H1 (cell line): ENCODE measurements around the gene CCT3. TPM values are rescaled to one million over a fixed set of nuclear protein-coding genes. Genes with fewer than 3 reads are reported as not detected.
A peak's percentile ranks its signal among the peaks of the same experiment; 100 is the strongest.

Experiments used
- CTCF ChIA-PET: fragments of 300-600 bp; sonication (Branson Sonifier 250); formaldehyde crosslinking; loops from one replicate; lab custom pipeline; 2021; ENCODE audit not compliant: partially characterized antibody; lab: Charles Lee
- POLR2A ChIA-PET: fragments of 300-600 bp; sonication (Branson Sonifier 250); formaldehyde crosslinking; loops from one replicate; lab custom pipeline; 2021; ENCODE audit warnings: inconsistent platforms; ENCODE audit not compliant: partially characterized antibody; lab: Charles Lee
- DNase-seq, 2 experiments: peaks; one replicate each; pipeline versions ENCODE4 v3.0.0 to v3.0.0-alpha.2; 2010 to 2022; ENCODE audit warnings: low spot score in 2 of 2, low read depth in 1 of 2, mixed read lengths in 1 of 2
- FAIRE-seq: peaks from 2 replicates; lab custom pipeline; 2011; peaks lifted over from hg19 to GRCh38; lab: Jason Lieb, UNC
- H2AFZ ChIP-seq: 2 replicates; pipeline ENCODE4 v1.8.1; 2012; ENCODE audit warnings: low read length, inconsistent platforms
- H2AK5ac ChIP-seq: 2 replicates; pipeline ENCODE4 v1.6.1; 2013; ENCODE audit warnings: low read depth, low read length
- H2BK120ac ChIP-seq: replicated peaks from 2 replicates; pipeline ENCODE3; 2013; ENCODE audit warnings: low read depth, low read length, inconsistent platforms
- H2BK12ac ChIP-seq: 2 replicates; pipeline ENCODE4 v1.6.1; 2013; ENCODE audit warnings: low read depth, low read length
- H2BK15ac ChIP-seq: 2 replicates; pipeline ENCODE4 v1.6.1; 2013; ENCODE audit warnings: low read length
- H2BK20ac ChIP-seq: 2 replicates; pipeline ENCODE4 v1.6.1; 2013; ENCODE audit warnings: low read length
- H2BK5ac ChIP-seq: 2 replicates; pipeline ENCODE4 v1.6.1; 2013; ENCODE audit warnings: low read depth, low read length
- H3K14ac ChIP-seq: 2 replicates; pipeline ENCODE4 v1.6.1; 2013; ENCODE audit warnings: inconsistent platforms; ENCODE audit not compliant: insufficient read length
- H3K18ac ChIP-seq: 2 replicates; pipeline ENCODE4 v1.6.1; 2013; ENCODE audit warnings: low read length; ENCODE audit errors: extremely low read depth
- H3K23ac ChIP-seq: 2 replicates; pipeline ENCODE4 v1.6.1; 2013; ENCODE audit warnings: inconsistent platforms; ENCODE audit not compliant: insufficient read length
- H3K23me2 ChIP-seq: 2 replicates; pipeline ENCODE4 v1.6.1; 2013; ENCODE audit warnings: low read depth, low read length
- H3K27ac ChIP-seq: 2 replicates; pipeline ENCODE4 v1.6.1; 2011; ENCODE audit warnings: low read depth, low read length, inconsistent platforms
- H3K27me3 ChIP-seq, 4 experiments: replicated peaks in 1 of 4; 1 replicate in 1 of 4; 2 replicates in 3 of 4; pipeline versions ENCODE4 v1.6.1 to v1.8.1; 2011 to 2013; ENCODE audit warnings: low read length in 3 of 4, mild to moderate bottlenecking in 3 of 4, inconsistent platforms in 2 of 4, mixed read lengths in 2 of 4, moderate library complexity in 1 of 4; ENCODE audit not compliant: control insufficient read depth in 3 of 4, insufficient read depth in 3 of 4; ENCODE audit errors: extremely low read depth in 1 of 4
- H3K36me3 ChIP-seq, 4 experiments: 2 replicates each; pipeline versions ENCODE4 v1.6.1 to v1.8.1; 2011 to 2013; ENCODE audit warnings: mild to moderate bottlenecking in 4 of 4, low read length in 3 of 4, moderate library complexity in 2 of 4, control low read depth in 1 of 4, inconsistent platforms in 1 of 4; ENCODE audit not compliant: insufficient read depth in 4 of 4, control insufficient read depth in 2 of 4
- H3K4ac ChIP-seq: replicated peaks from 2 replicates; pipeline ENCODE3; 2013; ENCODE audit warnings: low read length, low read depth, mixed read lengths, inconsistent platforms; ENCODE audit not compliant: insufficient read length
- H3K4me1 ChIP-seq, 4 experiments: replicated peaks in 1 of 4; 1 replicate in 1 of 4; 2 replicates in 3 of 4; pipeline versions ENCODE4 v1.6.1 to v1.8.1; 2011 to 2013; ENCODE audit warnings: low read length in 3 of 4, inconsistent platforms in 2 of 4, mixed read lengths in 1 of 4; ENCODE audit not compliant: insufficient read depth in 4 of 4, control insufficient read depth in 3 of 4
- H3K4me2 ChIP-seq, 2 experiments: 2 replicates each; pipeline versions ENCODE4 v1.6.1 to v1.8.1; 2011 to 2013; ENCODE audit warnings: low read depth in 2 of 2, low read length in 2 of 2, control low read depth in 1 of 2, inconsistent platforms in 1 of 2, mild to moderate bottlenecking in 1 of 2; ENCODE audit not compliant: insufficient read depth in 1 of 2
- H3K4me3 ChIP-seq, 4 experiments: fragments of 200-600, 300-600 bp in 1 of 4; sonication (generic), shearing (Covaris generic), sonication (Bioruptor Twin) in 1 of 4; 2 replicates each; pipeline versions ENCODE4 v1.5.1 to v1.8.1; 2011 to 2016; ENCODE audit warnings: low read length in 4 of 4, low read depth in 3 of 4, control low read depth in 2 of 4, inconsistent platforms in 2 of 4, mild to moderate bottlenecking in 2 of 4, mixed read lengths in 1 of 4, moderate library complexity in 1 of 4; ENCODE audit not compliant: insufficient read depth in 2 of 4; ENCODE audit errors: extremely low read depth in 1 of 4
- H3K56ac ChIP-seq: replicated peaks from 2 replicates; pipeline ENCODE3; 2013; ENCODE audit warnings: low read depth, mild to moderate bottlenecking, mixed read lengths, low read length, inconsistent platforms; ENCODE audit not compliant: insufficient read length
- H3K79me1 ChIP-seq: 2 replicates; pipeline ENCODE4 v1.6.1; 2013; ENCODE audit warnings: low read depth, low read length, control low read depth
- H3K79me2 ChIP-seq, 2 experiments: 2 replicates each; pipeline versions ENCODE4 v1.6.1 to v1.8.1; 2012 to 2013; ENCODE audit warnings: low read length in 2 of 2, mild to moderate bottlenecking in 2 of 2, inconsistent platforms in 1 of 2; ENCODE audit not compliant: insufficient read depth in 2 of 2, control insufficient read depth in 1 of 2
- H3K9ac ChIP-seq, 4 experiments: replicated peaks in 1 of 4; 1 replicate in 1 of 4; 2 replicates in 3 of 4; pipeline versions ENCODE4 v1.6.1 to v1.8.1; 2011 to 2013; ENCODE audit warnings: low read depth in 3 of 4, low read length in 3 of 4, control low read depth in 2 of 4, mild to moderate bottlenecking in 2 of 4, moderate library complexity in 2 of 4, inconsistent platforms in 1 of 4; ENCODE audit errors: extremely low read depth in 1 of 4
- H3K9me3 ChIP-seq, 2 experiments: 2 replicates each; pipeline versions ENCODE4 v1.6.1 to v1.8.1; 2012 to 2013; ENCODE audit warnings: mild to moderate bottlenecking in 2 of 2, moderate library complexity in 2 of 2, control low read depth in 1 of 2, inconsistent platforms in 1 of 2, low read depth in 1 of 2, low read length in 1 of 2, mixed read lengths in 1 of 2; ENCODE audit not compliant: insufficient read depth in 2 of 2
- H4K20me1 ChIP-seq, 2 experiments: replicated peaks in 1 of 2; 2 replicates each; pipeline versions ENCODE3 to v1.8.1; 2011 to 2013; ENCODE audit warnings: inconsistent platforms in 2 of 2, low read length in 2 of 2, mild to moderate bottlenecking in 1 of 2; ENCODE audit not compliant: insufficient read depth in 2 of 2, control insufficient read depth in 1 of 2
- H4K5ac ChIP-seq: 2 replicates; pipeline ENCODE4 v1.6.1; 2013; ENCODE audit warnings: low read length, low read depth, mixed read lengths, inconsistent platforms; ENCODE audit not compliant: insufficient read length
- H4K8ac ChIP-seq: 2 replicates; pipeline ENCODE4 v1.8.0; 2013; ENCODE audit warnings: mild to moderate bottlenecking, moderate library complexity, low read length, inconsistent platforms; ENCODE audit not compliant: insufficient read depth; ENCODE audit errors: extremely low read depth
- H4K91ac ChIP-seq: replicated peaks from 2 replicates; pipeline ENCODE3; 2013; ENCODE audit warnings: low read length, mixed read lengths, inconsistent platforms; ENCODE audit not compliant: insufficient read length
- CHD2 ChIP-seq: IDR thresholded peaks from 2 replicates; pipeline ENCODE4 v1.6.1; 2012; ENCODE audit warnings: low read length, improper control_type of control experiment
- TEAD4 ChIP-seq: IDR thresholded peaks from 2 replicates; pipeline ENCODE4 v1.6.1; 2012; ENCODE audit warnings: low read depth, low read length, inconsistent platforms, mixed read lengths
- WGBS, 2 experiments: shearing (Covaris generic) in 1 of 2; methylation state at CpG; one replicate each; pipeline versions ENCODE4 v1.1.6 to v1.1.7; 2013 to 2015; ENCODE audit warnings: low lambda C conversion rate in 2 of 2, mixed read lengths in 2 of 2, inconsistent platforms in 1 of 2, low coverage in 1 of 2, missing lambda C conversion rate in 1 of 2; ENCODE audit not compliant: insufficient replicate concordance in 2 of 2, insufficient coverage in 1 of 2, insufficient read length in 1 of 2; ENCODE audit errors: extremely low coverage in 1 of 2, missing lambda C conversion rate in 1 of 2; 5-methylcytosine and 5-hydroxymethylcytosine counted together
- polyA plus RNA-seq, 7 experiments: library from polyadenylated mRNA; depleted of rRNA in 3 of 7; stranded (reverse) in 5 of 7; unstranded in 2 of 7; fragments of >200 nt in 5 of 7; fragments of 200-250 nt in 2 of 7; gene quantifications; 1 replicate in 5 of 7; 2 replicates in 1 of 7; 4 replicates in 1 of 7; pipeline versions ENCODE4 v1.2.1 to v1.2.3, GENCODE V29; 2011 to 2013; ENCODE audit warnings: missing spikeins in 2 of 7, mixed read lengths in 2 of 7
- total RNA-seq: library from RNA; stranded (reverse); fragmentation: NEBNext Ultra II Directional; extraction: Animal tissue kit (Norgen Biotek cat#: 25700); gene quantifications from 2 replicates; pipeline ENCODE4 v1.2.1, GENCODE V29; 2021

The CCT3 gene
- total and polyA plus RNA-seq, 2 of the 8 experiments (the other 6 are each of a cell fraction or from before 2014, with no cell fraction given) = 431 to 480 TPM

DNA sequence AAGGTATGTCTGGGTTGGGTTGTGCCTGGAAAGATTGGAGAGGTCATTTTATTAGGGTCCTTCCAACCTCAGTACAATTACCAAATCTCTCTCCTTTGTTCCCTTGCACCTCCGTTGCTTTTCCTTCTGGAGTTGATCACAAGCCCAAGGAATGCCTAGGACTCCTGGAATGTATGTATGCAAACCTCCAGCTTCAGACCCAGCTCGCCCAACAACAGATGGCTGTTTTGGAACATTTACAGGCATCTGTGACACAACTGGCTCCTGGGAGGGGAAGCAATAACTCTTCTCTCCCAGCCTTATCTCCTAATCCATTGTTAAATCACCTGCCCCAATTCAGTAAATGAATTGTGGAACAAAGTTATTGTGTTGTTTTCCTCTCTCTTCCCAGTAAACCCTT lies 8.5 kb upstream of the CCT3 start:
- POLR2A ChIA-PET = interaction anchor here (0.8 to 2.0 kb wide), 4 partner anchors 9 to 99 kb away, joined by 3 to 7 read pairs (median 4); partner anchors contain the start of gene CCT3

More for the DNA sequence above, 8.5 kb upstream of the CCT3 start:
- DNase-seq = no peak
- Histone ChIP-seq H3K9me3 (no peaks in the 10 kb centered on the region), H2BK120ac (no peak overlapping the region), H3K23ac (no peak overlapping the region), H4K91ac (no peak overlapping the region), H2AK5ac (no peak overlapping the region), H3K4me1 (no peaks in the 10 kb centered on the region), H2BK5ac (no peak overlapping the region; the same call in 1 of the 2 replicates), H3K79me1 (no peaks in the 10 kb centered on the region), H3K14ac (no peak overlapping the region), H3K18ac (no peak overlapping the region), H2AFZ (no peak overlapping the region), H3K79me2 (no peaks in the 10 kb centered on the region), H2BK15ac (no peak overlapping the region), H3K56ac (no peak overlapping the region), H3K23me2 (no peaks in the 10 kb centered on the region), H3K4me3 (no peak overlapping the region), H3K4ac (no peak overlapping the region), H4K5ac (no peak overlapping the region), H4K20me1 (no peaks in the 10 kb centered on the region), H3K36me3 (no peaks in the 10 kb centered on the region), H3K27me3 (no peaks in the 10 kb centered on the region), H3K9ac (no peak overlapping the region; a peak in 1 of 7 replicates), H4K8ac (no peak overlapping the region), H3K4me2 (no peak overlapping the region; a peak in 1 of 4 replicates), H2BK20ac (no peak overlapping the region), H2BK12ac (no peak overlapping the region), H3K27ac (no peak overlapping the region)
- CTCF ChIA-PET = interaction anchor here (7.3 kb wide), 1 partner anchor 13 kb away, joined by 60 read pairs; no protein-coding TSS in a partner anchor
- TF ChIP-seq CHD2 (no peak), TEAD4 (peak; percentile 39; the same call in 1 of the 2 replicates)
- 51% methylated on average over 2 of the region's 2 CpGs; no CpG with 5 or more reads in 1 of the 2 experiments for WGBS, 2 experiments
- FAIRE-seq = no peak
